OCI-LY7 (cell line): ENCODE data around the gene ID3. TPM values are rescaled to one million over a fixed set of nuclear protein-coding genes. Genes with fewer than 3 reads are reported as not detected.

ENCODE experiments used
- BruUV-seq: library from RNA; stranded (reverse); fragments of 400-500 nt; replicated peaks from 2 replicates; lab custom pipeline; 2021; lab: Mats Ljungman, UMichigan
- CTCF ChIA-PET: fragments of 300-600 bp; sonication (Branson Sonifier 250); formaldehyde crosslinking; loops from one replicate; lab custom pipeline; 2022; ENCODE audit warnings: antibody characterized with exemption; ENCODE audit not compliant: unreplicated experiment; lab: Charles Lee
- POLR2A ChIA-PET: fragments of 300-600 bp; sonication (Branson Sonifier 250); formaldehyde crosslinking; loops from one replicate; lab custom pipeline; 2022; ENCODE audit warnings: antibody characterized with exemption; lab: Charles Lee
- DNase-seq: peaks from one replicate; pipeline ENCODE4 v3.0.0-alpha.2; 2015; ENCODE audit warnings: low spot score
- H2AFZ ChIP-seq: fragments of 200-600 bp; sonication (generic), shearing (Covaris generic); 2 replicates; pipeline ENCODE4 v1.6.1; 2014; ENCODE audit warnings: mild to moderate bottlenecking, antibody characterized with exemption, low read length, moderate library complexity
- H3K27ac ChIP-seq: fragments of 200-600 bp; sonication (generic); 2 replicates; pipeline ENCODE4 v1.5.1; 2014; ENCODE audit warnings: mixed run types, low read depth, mild to moderate bottlenecking, moderate library complexity, low read length, inconsistent platforms; ENCODE audit not compliant: poor library complexity, severe bottlenecking
- H3K36me3 ChIP-seq: fragments of 200-600 bp; sonication (generic); 2 replicates; pipeline ENCODE4 v1.6.1; 2014; ENCODE audit warnings: mild to moderate bottlenecking, antibody characterized with exemption, low read length, moderate library complexity, mixed read lengths; ENCODE audit not compliant: insufficient read depth
- H3K4me1 ChIP-seq: fragments of 200-600 bp; sonication (generic); 2 replicates; pipeline ENCODE4 v1.5.1; 2014; ENCODE audit warnings: mild to moderate bottlenecking, low read length; ENCODE audit not compliant: insufficient read depth, poor library complexity, severe bottlenecking
- H3K4me2 ChIP-seq: fragments of 200-600 bp; sonication (generic); 2 replicates; pipeline ENCODE4 v1.6.1; 2014; ENCODE audit warnings: mild to moderate bottlenecking, low read length
- H3K4me3 ChIP-seq: fragments of 200-600 bp; sonication (generic); 2 replicates; pipeline ENCODE4 v1.5.1; 2014; ENCODE audit warnings: mild to moderate bottlenecking, low read depth, low read length; ENCODE audit not compliant: poor library complexity, severe bottlenecking
- H3K79me2 ChIP-seq: fragments of 200-600 bp; sonication (generic); 2 replicates; pipeline ENCODE4 v1.6.1; 2016; ENCODE audit warnings: low read depth, mild to moderate bottlenecking, low read length, moderate library complexity, mixed read lengths; ENCODE audit not compliant: insufficient read depth
- H3K9me2 ChIP-seq: fragments of 200-600 bp; sonication (generic); 2 replicates; pipeline ENCODE4 v1.6.1; 2016; ENCODE audit warnings: mild to moderate bottlenecking, low read length, mixed read lengths; ENCODE audit not compliant: insufficient read depth
- H3K9me3 ChIP-seq: fragments of 200-600 bp; sonication (generic); 2 replicates; pipeline ENCODE4 v1.6.1; 2014; ENCODE audit warnings: mild to moderate bottlenecking, mixed run types, low read length, mixed read lengths
- H4K20me1 ChIP-seq: fragments of 200-600 bp; sonication (generic); 2 replicates; pipeline ENCODE4 v1.6.1; 2014; ENCODE audit warnings: mild to moderate bottlenecking, antibody characterized with exemption, low read length, moderate library complexity, mixed read lengths; ENCODE audit not compliant: insufficient read depth
- EZH2phosphoT487 ChIP-seq: fragments of 200-600 bp; sonication (generic); IDR thresholded peaks from 2 replicates; pipeline ENCODE4 v1.6.1; 2018; ENCODE audit warnings: low read depth, borderline replicate concordance, mild to moderate bottlenecking, mixed run types, antibody characterized with exemption, low read length, moderate library complexity, mixed read lengths
- intact Hi-C: fragments of 100-400 bp; cut with micrococcal nuclease; formaldehyde crosslinking; loops from one replicate; pipeline ENCODE4 v1.10.0; 2022; ENCODE audit not compliant: unreplicated experiment
- total RNA-seq, 2 experiments: library from RNA; depleted of rRNA in 1 of 2; stranded (reverse); fragments of >200 nt in 1 of 2; shearing (Covaris generic) in 1 of 2; gene quantifications; 2 replicates each; pipeline ENCODE4 v1.2.3, GENCODE V29; 2014 to 2022
- TF ChIP-seq, protein P1 (sequence below): fragments of 200-600 bp; sonication (generic); conservative IDR thresholded peaks from 2 replicates; pipeline ENCODE4 v1.5.1; 2014; ENCODE audit warnings: mild to moderate bottlenecking, antibody characterized with exemption, low read length, moderate library complexity, mixed read lengths

Gene ID3
- total RNA-seq, 2 experiments from 2014 or later = 629 to 1,658 TPM

DNA sequence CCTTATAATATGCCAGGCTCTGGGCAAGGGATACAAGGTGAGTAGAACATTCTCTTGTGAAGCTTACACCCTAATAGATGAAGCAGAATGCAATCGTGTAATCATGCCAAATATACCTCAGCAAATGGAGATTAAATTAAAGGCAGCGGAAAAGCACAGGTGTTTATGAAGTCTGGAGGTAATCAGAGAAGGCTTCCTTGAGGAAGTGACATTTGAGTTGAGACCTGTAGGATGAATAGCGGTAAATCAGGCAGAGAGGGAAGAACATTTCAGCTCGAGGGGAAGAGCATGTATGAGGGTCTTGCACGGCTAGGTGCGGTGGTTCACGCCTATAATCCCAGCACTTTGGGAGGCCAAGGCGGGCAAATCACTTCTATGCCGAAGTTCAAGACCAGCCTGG lies 41.7 kb downstream of the ID3 start:
- Histone ChIP-seq H3K4me3 (no peak overlapping the region), H3K27ac (no peak overlapping the region), H2AFZ (no peak overlapping the region), H4K20me1 (peaks cover 22% of the 10 kb centered on the region), H3K36me3 (peaks cover 98% of the 10 kb centered on the region), H3K4me2 (no peak overlapping the region), H3K9me2 (no peaks in the 10 kb centered on the region), H3K9me3 (no peaks in the 10 kb centered on the region), H3K4me1 (peaks cover 4% of the 10 kb centered on the region), H3K79me2 (peaks cover 54% of the 10 kb centered on the region)
- intact Hi-C loops = no loop called here
- no TSS peak for BruUV-seq
- ChIA-PET POLR2A (interaction anchor here (0.9 kb wide), 1 partner anchor 16 kb away, joined by 3 read pairs; no protein-coding TSS in a partner anchor), CTCF (no interaction called here)
- no peak for DNase-seq
- TF ChIP-seq EZH2phosphoT487 = no peak
- TF ChIP-seq, protein P1, sequence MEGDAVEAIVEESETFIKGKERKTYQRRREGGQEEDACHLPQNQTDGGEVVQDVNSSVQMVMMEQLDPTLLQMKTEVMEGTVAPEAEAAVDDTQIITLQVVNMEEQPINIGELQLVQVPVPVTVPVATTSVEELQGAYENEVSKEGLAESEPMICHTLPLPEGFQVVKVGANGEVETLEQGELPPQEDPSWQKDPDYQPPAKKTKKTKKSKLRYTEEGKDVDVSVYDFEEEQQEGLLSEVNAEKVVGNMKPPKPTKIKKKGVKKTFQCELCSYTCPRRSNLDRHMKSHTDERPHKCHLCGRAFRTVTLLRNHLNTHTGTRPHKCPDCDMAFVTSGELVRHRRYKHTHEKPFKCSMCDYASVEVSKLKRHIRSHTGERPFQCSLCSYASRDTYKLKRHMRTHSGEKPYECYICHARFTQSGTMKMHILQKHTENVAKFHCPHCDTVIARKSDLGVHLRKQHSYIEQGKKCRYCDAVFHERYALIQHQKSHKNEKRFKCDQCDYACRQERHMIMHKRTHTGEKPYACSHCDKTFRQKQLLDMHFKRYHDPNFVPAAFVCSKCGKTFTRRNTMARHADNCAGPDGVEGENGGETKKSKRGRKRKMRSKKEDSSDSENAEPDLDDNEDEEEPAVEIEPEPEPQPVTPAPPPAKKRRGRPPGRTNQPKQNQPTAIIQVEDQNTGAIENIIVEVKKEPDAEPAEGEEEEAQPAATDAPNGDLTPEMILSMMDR = no peak

DNA sequence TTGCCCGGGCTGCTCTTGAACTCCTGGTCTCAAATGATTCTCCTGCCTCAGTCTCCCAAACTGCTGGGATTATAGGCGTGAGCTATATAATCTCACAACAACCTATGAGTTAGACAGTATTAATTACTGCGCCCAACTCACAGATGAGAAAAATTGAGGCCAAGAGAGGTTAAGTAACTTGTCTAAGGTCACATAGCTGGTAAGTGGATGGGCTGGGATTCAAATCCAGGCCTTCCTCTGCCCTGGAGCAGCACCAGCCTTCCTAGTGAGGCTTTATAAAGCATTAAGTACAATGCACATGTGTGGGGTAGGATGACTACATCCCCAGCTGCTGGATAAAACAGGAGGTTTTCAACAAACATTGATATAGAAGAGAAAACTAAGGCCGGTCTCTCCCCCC lies 43.4 kb downstream of the ID3 start:
- intact Hi-C loops = no loop called here
- DNase-seq = no peak
- Histone ChIP-seq H3K27ac (no peak overlapping the region), H3K79me2 (peaks cover 43% of the 10 kb centered on the region; the same call in 1 of the 2 replicates), H3K9me3 (no peaks in the 10 kb centered on the region), H3K36me3 (peaks cover 98% of the 10 kb centered on the region), H3K4me3 (no peak overlapping the region), H3K9me2 (no peaks in the 10 kb centered on the region), H4K20me1 (peaks cover 14% of the 10 kb centered on the region), H3K4me1 (no peaks in the 10 kb centered on the region), H2AFZ (no peak overlapping the region), H3K4me2 (no peak overlapping the region)
- BruUV-seq = no TSS peak
- no peak for TF ChIP-seq EZH2phosphoT487
- TF ChIP-seq, protein P1 = no peak
- ChIA-PET POLR2A (interaction anchor here (0.6 to 3.2 kb wide), 3 partner anchors 9 to 29 kb away, joined by 3 to 18 read pairs (median 8); no protein-coding TSS in a partner anchor), CTCF (interaction anchor here (1.2 kb wide), 1 partner anchor 9 kb away, joined by 7 read pairs; no protein-coding TSS in a partner anchor)

DNA sequence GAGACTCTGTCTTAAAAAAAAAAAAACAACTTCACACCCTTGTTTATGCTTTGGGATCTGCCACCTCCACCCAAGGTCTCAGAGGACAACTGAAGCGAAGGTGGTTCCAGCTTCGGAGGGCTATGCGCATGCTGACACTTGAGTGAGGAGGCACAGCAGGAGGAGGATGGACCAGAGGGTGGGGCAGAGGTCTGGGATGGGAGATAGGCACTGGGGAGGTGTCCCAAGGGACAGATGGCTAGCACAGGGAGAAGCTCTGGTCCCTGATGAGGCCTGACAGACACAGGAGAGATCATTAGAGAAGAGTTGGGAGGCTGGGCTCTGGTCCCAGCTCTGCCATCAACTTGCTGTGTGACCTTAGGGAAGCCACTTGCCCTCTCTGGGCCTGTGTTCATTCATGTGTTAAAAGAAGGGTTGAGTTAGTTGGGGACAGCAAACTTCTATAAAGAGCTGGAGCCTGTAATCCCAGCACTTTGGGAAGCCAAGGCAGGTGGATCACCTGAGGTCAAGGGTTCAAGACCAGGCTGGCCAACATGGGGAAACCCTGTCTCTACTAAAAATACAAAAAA lies 45.1 kb downstream of the ID3 start:
- Histone ChIP-seq H3K9me2 (no peaks in the 10 kb centered on the region), H2AFZ (no peak overlapping the region), H3K9me3 (no peaks in the 10 kb centered on the region), H3K27ac (no peak overlapping the region), H4K20me1 (peaks cover 14% of the 10 kb centered on the region), H3K36me3 (peaks cover 98% of the 10 kb centered on the region), H3K4me3 (no peak overlapping the region), H3K4me1 (no peaks in the 10 kb centered on the region), H3K4me2 (no peak overlapping the region), H3K79me2 (peaks cover 29% of the 10 kb centered on the region; the same call in 1 of the 2 replicates)
- DNase-seq = no peak
- ChIA-PET POLR2A (interaction anchor here (0.6 to 3.2 kb wide), 6 partner anchors 8 to 129 kb away, joined by 3 to 18 read pairs (median 6); no protein-coding TSS in a partner anchor), CTCF (no interaction called here)
- TF ChIP-seq, protein P1 = no peak
- TF ChIP-seq EZH2phosphoT487 = no peak
- no TSS peak for BruUV-seq
- intact Hi-C loops = no loop called here
